Tibial artery (tissue), 4 donors: ENCODE results near the gene CEP78.
"Not testable (repeated sequence)": the region's sequence is repeated elsewhere in the genome, so short reads cannot be mapped to it uniquely, and the experiment has no call there.

Experiments
- DNase-seq, 2 donors: peaks; one replicate each; pipeline ENCODE4 v3.0.0-alpha.2; 2019
- H3K27ac ChIP-seq, 2 donors: fragments of 200-600 bp; sonication (generic) in 1 of 2; 1 replicate in 1 of 2; 2 replicates in 1 of 2; pipeline ENCODE4 v1.5.1; 2018 to 2019; ENCODE audit warnings: mild to moderate bottlenecking in 1 of 2
- H3K27me3 ChIP-seq, 2 donors: fragments of 200-600 bp; sonication (generic) in 1 of 2; one replicate each; pipeline versions ENCODE4 v1.5.1 to v1.6.0; 2016 to 2019
- H3K36me3 ChIP-seq, 3 donors: fragments of 200-600 bp; sonication (generic) in 2 of 3; one replicate each; pipeline ENCODE4 v1.5.1; 2016 to 2019; ENCODE audit warnings: mild to moderate bottlenecking in 2 of 3
- H3K4me1 ChIP-seq, 4 donors: fragments of 200-600 bp; sonication (generic) in 2 of 4; 1 replicate in 3 of 4; 2 replicates in 1 of 4; pipeline ENCODE4 v1.5.1; 2016 to 2019
- H3K4me3 ChIP-seq, 2 donors: fragments of 200-600 bp; sonication (generic) in 1 of 2; 1 replicate in 1 of 2; 2 replicates in 1 of 2; pipeline ENCODE4 v1.5.1; 2018 to 2019; ENCODE audit warnings: mild to moderate bottlenecking in 2 of 2
- H3K9me3 ChIP-seq, 3 donors: fragments of 200-600 bp; sonication (generic) in 1 of 3; one replicate each; pipeline ENCODE4 v1.5.1; 2016 to 2019
- CTCF ChIP-seq, 2 experiments: fragments of 200-600 bp in 1 of 2; fragments of 450-650 bp in 1 of 2; IDR thresholded peaks; one replicate each; pipeline ENCODE4 v1.5.1; 2017 to 2019; ENCODE audit warnings: antibody characterized with exemption in 2 of 2, mild to moderate bottlenecking in 1 of 2, moderate library complexity in 1 of 2
- intact Hi-C: fragments of 100-400 bp; cut with DNase I; formaldehyde crosslinking; loops from one replicate; pipeline ENCODE4 v1.15.0; 2023; ENCODE audit warnings: low total_unique reads

CEP78 gene

GRCh38 chr9:78191931-78192330 lies 43.9 kb upstream of the CEP78 start:
- TF ChIP-seq CTCF (IDR thresholded peaks at IDR 0.05), result no peak
- Histone ChIP-seq H3K27ac (no peak overlapping the region), H3K9me3 (no peaks in the 10 kb centered on the region), H3K4me1 (no peaks in the 10 kb centered on the region), H3K27me3 (no peaks in the 10 kb centered on the region), H3K4me3 (no peak overlapping the region), H3K36me3 (no peaks in the 10 kb centered on the region)
- DNase-seq, result no peak
- intact Hi-C loops, result no loop called here

GRCh38 chr9:78196258-78196657 lies 39.6 kb upstream of the CEP78 start:
- H3K27ac ChIP-seq, result no peak overlapping the region
- TF ChIP-seq CTCF (IDR thresholded peaks at IDR 0.05), result no peak
- intact Hi-C loops, result no loop called here
- H3K4me3 ChIP-seq, result no peak overlapping the region
- H3K36me3 ChIP-seq, result no peaks in the 10 kb centered on the region
- H3K4me1 ChIP-seq, result no peaks in the 10 kb centered on the region
- H3K9me3 ChIP-seq, result no peaks in the 10 kb centered on the region
- peak in 1 of 2 donors; percentile 25 for DNase-seq
- H3K27me3 ChIP-seq, result no peaks in the 10 kb centered on the region

GRCh38 chr9:78201158-78201777 lies 34.6 kb upstream of the CEP78 start:
- H3K9me3 ChIP-seq, H3K27ac ChIP-seq, H3K27me3 ChIP-seq, H3K36me3 ChIP-seq, intact Hi-C loops, H3K4me3 ChIP-seq, H3K4me1 ChIP-seq: not testable (repeated sequence)
- DNase-seq, result peak in 1 of 2 donors; percentile 34

GRCh38 chr9:78207319-78207718 lies 28.6 kb upstream of the CEP78 start:
- DNase-seq, result no peak
- no peaks in the 10 kb centered on the region for H3K4me1 ChIP-seq
- intact Hi-C loops, result no loop called here
- H3K27me3 ChIP-seq, result no peaks in the 10 kb centered on the region
- no peak overlapping the region for H3K4me3 ChIP-seq
- H3K27ac ChIP-seq, result no peak overlapping the region
- no peaks in the 10 kb centered on the region for H3K36me3 ChIP-seq
- TF ChIP-seq CTCF (IDR thresholded peaks at IDR 0.05), result no peak
- H3K9me3 ChIP-seq, result no peaks in the 10 kb centered on the region

- no peaks in the 10 kb centered on the region for H3K4me1 ChIP-seq
- TF ChIP-seq CTCF (IDR thresholded peaks at IDR 0.05), result no peak
- H3K27me3 ChIP-seq, result no peaks in the 10 kb centered on the region
- H3K4me3 ChIP-seq, result no peak overlapping the region
- DNase-seq, result no peak
- intact Hi-C loops, result no loop called here
- no peak overlapping the region for H3K27ac ChIP-seq
- H3K9me3 ChIP-seq, result no peaks in the 10 kb centered on the region
- no peaks in the 10 kb centered on the region for H3K36me3 ChIP-seq
Measured at GRCh38 chr9:78207901-78208300, 28.0 kb upstream of the CEP78 start.

- H3K4me3 ChIP-seq, result no peak overlapping the region
- H3K27me3 ChIP-seq, result no peaks in the 10 kb centered on the region
Measured at GRCh38 chr9:78209127-78209526, 26.7 kb upstream of the CEP78 start.

More at GRCh38 chr9:78209127-78209526, 26.7 kb upstream of the CEP78 start:
- Histone ChIP-seq H3K27ac (no peak overlapping the region), H3K9me3 (no peaks in the 10 kb centered on the region), H3K4me1 (peaks cover 0 to 9% (median 2%) of the 10 kb centered on the region in 4 donors), H3K36me3 (no peaks in the 10 kb centered on the region)
- DNase-seq, result no peak
- intact Hi-C loops, result no loop called here
- TF ChIP-seq CTCF (IDR thresholded peaks at IDR 0.05), result no peak
